ENCODE data around the gene CNOT3.
"Not testable (repeated sequence)": the region's sequence is repeated elsewhere in the genome, so short reads cannot be mapped to it uniquely, and the experiment has no call there.

- not testable (repeated sequence) for TF ChIP-seq CTCF, POLR2A (IDR thresholded peaks at IDR 0.05)
These were observed 34.3 kb downstream of the CNOT3 start for GRCh38 chr19:54171736-54172431.
